HG03175 (cell line): ENCODE data around the gene DOK3.

Experiments used
- ATAC-seq: cut with Tn5 transposase; IDR thresholded peaks from one replicate; pipeline ENCODE4 v1.9.1; 2021; ENCODE audit warnings: mild to moderate bottlenecking, moderate library complexity; ENCODE audit not compliant: unreplicated experiment

Gene DOK3

GRCh38 chr5:177484902-177485549 lies 24.6 kb downstream of the DOK3 start:
- no peak for ATAC-seq

- ATAC-seq: no peak
Measured at GRCh38 chr5:177483994-177484901, 25.4 kb downstream of the DOK3 start.

DNA sequence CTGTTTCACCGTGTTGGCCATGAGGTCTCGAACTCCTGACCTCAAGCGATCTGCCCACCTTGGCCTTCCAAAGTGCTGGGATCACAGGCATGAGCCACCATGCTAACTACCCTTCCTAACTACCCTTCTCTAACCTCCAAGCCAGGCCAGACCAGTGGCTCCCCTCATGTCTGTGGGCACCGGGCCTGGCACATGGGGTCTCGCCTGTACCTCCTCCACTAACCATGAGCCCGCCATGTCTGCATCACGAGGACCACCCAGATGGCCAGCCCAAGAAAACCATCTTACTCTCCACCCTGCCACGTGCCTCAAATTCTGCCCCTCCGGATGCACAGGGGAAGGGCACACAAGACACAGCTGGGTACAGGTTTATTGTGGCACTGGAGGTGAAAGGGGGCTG lies 26.6 kb downstream of the DOK3 start:
- no peak for ATAC-seq

DNA sequence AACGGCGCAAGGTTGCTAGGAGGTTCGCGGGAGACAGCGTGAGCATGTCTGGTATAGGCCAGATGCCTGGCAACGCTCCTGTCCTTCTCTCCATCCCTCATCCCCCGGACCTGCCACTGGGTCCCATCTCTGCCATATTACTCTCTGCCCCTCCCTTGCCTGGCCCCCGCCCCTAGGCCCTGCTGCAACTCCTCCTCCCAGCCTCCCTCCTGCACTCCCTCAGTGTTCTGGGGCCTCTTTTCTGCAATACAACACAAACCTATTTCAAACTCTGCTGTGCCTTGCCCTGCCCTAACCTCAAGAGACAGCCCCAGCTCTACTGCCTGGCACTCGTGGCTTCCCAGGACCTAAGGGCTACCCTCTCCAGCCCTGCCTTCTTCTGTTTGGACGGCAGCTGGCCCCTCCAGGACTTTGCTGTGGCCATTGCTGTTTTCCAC lies 27.2 kb downstream of the DOK3 start:
- ATAC-seq: no peak

- no peak for ATAC-seq
Measured at GRCh38 chr5:177479774-177480173, 29.9 kb downstream of the DOK3 start.

DNA sequence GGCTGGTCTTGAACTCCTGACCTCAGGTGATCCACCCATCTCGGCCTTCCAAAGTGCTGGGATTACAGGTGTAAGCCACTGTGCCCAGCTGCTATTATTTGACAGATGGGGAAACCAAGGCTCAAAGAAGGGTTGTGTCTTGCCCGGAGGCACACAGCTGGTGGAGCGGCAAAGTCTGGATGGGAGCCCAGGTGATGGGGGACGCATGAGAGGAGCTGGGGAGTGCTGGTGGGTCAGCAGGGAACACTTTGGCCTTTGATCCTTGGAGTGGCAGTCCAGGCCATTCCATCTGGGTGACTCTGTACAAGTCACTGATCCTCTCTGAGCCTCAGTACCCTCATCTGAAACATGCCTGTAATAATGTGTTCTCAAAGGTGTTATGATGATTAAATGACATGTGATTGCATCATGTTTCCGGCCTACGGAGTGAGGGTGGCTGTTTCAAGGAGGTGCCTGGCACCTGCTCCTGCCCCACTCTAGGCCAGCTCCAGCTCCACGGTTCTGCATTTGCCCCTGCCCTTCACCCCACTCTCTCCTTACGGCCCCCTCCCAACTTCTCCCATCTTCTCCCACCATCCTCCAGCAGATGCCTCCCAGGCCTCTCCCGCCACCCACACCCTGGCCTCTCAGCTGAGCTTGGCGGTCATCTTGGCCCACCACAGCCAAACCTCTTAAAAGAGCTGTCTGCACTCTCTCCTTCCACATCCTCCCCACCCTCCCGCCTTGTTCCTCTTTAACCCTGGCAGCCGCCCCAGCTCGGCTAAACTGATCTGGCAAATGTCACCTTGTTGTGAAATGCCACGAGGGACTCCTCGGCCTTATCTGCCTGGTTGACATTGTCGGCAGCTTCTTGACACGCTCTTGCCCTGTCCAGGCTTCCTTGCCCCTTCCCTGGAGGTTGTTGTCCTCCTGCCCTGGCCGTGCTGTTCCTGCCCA lies 30.6 kb downstream of the DOK3 start:
- ATAC-seq: no peak

DNA sequence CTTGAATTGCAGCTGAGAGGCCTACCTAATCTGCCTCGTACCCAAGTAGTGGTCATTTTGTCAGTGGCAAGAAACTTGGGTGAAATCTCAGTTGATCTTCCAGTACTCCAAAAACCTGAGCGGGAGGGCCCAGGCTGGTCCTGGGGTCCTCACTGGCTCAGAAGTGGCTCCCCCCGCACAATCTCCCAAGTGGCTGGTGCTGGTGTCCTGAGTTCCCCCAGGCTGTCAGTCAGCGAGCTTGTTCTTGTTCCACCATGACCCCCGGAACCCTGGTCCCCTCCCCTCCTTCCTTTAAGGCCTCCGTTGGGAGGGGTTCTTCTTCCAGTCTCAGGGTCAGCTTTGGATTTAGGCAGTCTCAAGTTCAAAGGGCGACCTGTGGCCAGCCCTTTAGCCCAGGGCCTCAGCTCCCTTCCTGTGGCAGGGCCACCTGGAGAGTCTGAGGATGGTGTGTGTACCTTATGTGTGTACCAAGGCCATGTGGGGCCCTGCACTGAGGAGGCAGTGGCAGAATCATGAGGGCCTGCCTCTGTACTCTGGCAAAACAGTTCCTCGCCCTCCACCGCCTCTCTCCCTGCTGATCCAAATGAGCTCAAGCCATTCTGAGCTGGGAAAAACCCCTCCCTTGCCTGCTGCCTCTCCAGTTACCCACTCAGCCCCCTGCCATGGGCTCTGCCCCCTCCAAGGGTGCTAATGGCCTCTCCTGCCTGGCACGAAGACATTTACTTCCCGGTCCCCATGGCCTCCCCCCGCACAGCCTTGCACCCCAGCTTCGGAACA lies 31.7 kb downstream of the DOK3 start:
- ATAC-seq: no peak

- ATAC-seq: no peak
Measured at GRCh38 chr5:177476531-177477233, 32.9 kb downstream of the DOK3 start.

DNA sequence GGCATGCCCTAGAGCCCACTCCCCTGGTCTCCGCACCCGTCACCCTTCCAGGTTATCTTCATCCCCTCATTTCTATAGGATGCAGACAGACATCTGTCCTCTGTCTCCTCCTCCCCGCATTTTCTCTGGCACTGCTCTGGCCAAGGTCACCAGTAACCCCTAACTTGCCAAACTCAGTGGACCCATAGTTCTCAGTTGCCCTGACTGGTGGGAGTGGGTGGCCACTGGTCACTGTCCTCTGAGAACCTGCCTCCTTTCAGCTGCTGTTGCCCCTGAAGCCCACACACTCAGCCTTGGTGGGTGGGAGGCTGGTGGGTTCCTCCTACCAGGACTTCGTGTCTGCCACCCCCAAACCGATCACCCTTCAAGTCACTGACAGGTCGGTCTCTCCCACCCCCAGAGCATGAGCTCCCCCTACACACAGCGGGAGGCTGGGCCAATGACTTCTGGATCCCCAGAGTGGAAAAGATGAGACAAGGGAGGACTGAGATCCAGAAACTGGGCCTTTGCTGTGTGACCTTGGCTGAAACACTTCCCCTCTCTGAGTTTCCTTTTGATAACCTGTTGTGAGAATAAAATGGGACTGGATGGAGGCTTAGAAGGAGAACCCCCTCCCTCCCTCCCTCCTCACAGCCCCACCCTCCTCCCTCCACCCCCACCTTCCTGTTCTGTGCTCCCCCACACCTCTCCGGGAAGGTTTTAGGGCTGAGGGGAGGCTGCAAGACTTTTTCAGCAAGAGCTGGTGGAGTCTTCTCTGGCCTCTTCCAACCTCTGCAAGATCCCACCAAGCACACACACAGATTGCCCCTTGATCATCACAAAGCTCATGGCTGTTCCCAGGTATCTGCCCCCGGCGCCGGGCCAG lies 33.8 kb downstream of the DOK3 start:
- no peak for ATAC-seq

DNA sequence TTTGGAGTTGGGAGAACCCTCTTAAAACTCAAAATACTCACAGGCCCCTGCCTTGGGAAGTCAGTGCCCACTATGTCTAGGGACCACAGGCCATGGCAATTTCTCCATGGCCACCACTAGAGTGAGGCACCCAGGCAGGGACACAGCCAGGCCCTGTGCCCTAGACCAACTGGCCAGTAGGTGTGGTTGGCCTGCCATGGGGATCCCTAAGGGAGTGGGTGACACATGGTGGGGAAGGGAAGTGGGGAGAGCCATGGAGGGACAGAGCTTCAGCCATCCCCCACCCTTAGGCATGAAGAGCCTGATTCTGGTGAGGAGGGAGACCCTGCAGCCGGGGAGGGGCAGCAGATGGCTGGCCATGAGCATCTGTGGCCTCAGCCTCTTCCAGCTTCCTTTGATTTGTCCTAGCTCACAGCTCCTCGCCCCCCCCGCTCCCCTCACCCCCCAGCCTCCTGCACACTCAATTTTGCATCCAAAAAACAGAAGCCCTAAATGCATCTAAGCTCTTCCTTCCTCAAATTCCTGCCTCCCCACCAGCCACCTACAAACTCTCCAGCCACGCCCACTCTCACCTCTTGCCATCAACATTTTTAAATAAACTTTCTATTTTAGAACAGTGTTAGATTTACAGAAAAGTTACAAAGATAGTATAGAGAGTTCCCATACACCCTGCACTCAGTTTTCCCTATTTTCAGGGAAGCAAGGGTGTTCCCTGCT lies 34.6 kb downstream of the DOK3 start:
- no peak for ATAC-seq

DNA sequence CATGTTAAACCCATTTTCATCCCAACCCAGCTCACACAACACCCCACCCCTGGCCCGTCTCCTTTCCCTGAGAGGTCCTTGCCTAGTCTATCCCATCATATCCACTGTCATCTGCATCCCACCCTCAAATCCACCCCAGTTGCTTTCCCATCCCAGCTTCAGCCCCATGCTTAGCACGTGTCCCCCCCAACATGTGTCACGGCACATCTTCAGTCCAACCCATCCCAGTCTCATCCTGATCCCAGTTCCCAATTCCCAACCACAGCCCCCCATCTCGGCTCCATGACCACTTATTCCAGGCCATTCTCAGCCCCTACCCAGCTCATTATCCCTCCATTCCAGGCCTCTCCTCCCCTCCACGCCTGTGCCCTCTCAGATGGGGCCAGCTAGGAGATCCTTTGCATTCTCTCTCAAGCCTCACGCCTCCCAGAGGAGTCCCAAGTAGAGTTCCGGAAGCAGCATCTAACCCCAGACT lies 35.6 kb downstream of the DOK3 start:
- no peak for ATAC-seq

GRCh38 chr5:177473443-177474001 lies 36.1 kb downstream of the DOK3 start, which contains the start of gene DBN1:
Gene DBN1 (minus strand): TSS chr5:177473634. CDS start chr5:177473521, 113 bp downstream.
- no peak for ATAC-seq

DNA sequence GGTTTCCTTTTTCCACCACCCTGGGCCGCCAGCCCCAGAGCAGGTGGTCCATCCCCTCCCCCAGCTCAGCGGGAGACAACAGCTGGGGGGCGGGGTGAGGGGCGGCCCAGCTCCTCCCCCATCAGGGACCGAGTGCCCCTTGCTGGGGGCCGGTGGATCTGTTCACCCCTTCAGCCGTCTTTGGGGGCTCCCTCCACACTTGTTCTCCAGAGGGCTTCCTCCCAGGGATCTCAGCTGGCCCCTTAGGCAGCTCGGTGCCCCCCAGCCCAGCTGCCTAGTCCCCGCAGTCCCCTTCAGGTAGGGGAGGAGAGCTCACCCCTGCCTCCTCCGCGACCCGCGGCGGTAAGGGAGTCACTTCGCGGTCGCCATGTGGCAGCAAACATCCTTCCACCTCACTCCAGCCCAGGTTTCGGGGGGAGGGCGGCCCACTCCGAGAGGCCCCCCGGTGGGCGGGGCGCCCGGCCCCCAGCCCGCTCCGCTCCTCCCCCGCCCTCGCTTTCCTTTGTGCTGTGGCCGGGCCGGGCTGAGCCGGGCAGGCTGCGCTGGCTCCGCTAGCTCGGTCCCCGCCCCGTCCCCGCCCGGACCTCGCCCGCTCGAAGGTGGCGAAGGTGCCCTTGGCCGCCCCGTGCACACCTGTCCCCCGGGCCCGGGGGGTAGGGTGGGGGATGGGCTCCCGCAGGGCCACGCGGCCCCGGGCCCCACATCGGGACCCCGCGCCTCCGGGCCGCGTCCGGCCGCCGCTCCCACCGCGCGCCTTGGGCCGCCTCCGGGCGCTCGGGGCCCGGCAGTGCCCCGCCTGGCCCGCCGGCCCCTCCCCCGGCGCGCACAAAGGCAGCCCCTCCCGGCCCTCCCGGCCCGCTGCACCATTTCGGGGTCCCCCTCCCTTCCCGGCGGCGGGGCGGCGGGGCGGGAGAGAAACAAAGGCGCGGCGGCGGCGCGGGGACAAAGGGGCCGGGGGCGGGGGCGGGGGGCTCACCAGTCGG lies 36.9 kb downstream of the DOK3 start:
- peak; percentile 49 for ATAC-seq

GRCh38 chr5:177471610-177472356 lies 37.8 kb downstream of the DOK3 start:
- ATAC-seq: no peak

- ATAC-seq: no peak
Measured at GRCh38 chr5:177470759-177471536, 38.7 kb downstream of the DOK3 start.
